ENCODE results near the gene NT5C2.

GRCh38 chr10:103062854-103063590, 130.1 kb downstream of the NT5C2 start:
- TF ChIP-seq CTCF (IDR thresholded peaks at IDR 0.05) (no peak), POLR2A (IDR thresholded peaks at IDR 0.05) (no peak)

All from testis (tissue), 2 donors.